Activated CD4-positive, alpha-beta memory T cell treated with anti-CD3 and anti-CD28 coated beads for 36 hours (primary cell): ENCODE results near the gene RAB31. TPM values are rescaled to one million over a fixed set of nuclear protein-coding genes. Genes with fewer than 3 reads are reported as not detected.
A peak's percentile ranks its signal among the peaks of the same experiment; 100 is the strongest.

ENCODE experiments used
- CTCF ChIA-PET: fragments of 350-600 bp; sonication (Branson Sonifier 250); formaldehyde crosslinking; loops from one replicate; lab custom pipeline; 2021; ENCODE audit warnings: antibody characterized with exemption, inconsistent platforms; lab: Charles Lee
- POLR2A ChIA-PET: fragments of 350-600 bp; sonication (Branson Sonifier 250); formaldehyde crosslinking; loops from one replicate; lab custom pipeline; 2021; ENCODE audit warnings: antibody characterized with exemption; lab: Charles Lee
- DNase-seq: peaks from one replicate; pipeline ENCODE4 v3.0.0-alpha.2; 2020
- H3K27ac Mint-ChIP-seq: one replicate; pipeline ENCODE4 v1.8.0; 2021; ENCODE audit warnings: mixed read lengths
- H3K27me3 Mint-ChIP-seq: one replicate; pipeline ENCODE4 v1.8.0; 2021; ENCODE audit warnings: mixed read lengths
- H3K36me3 Mint-ChIP-seq: one replicate; pipeline ENCODE4 v1.8.0; 2021; ENCODE audit warnings: mixed read lengths
- H3K4me1 Mint-ChIP-seq: one replicate; pipeline ENCODE4 v1.8.0; 2021; ENCODE audit warnings: low read depth, mixed read lengths
- H3K4me3 Mint-ChIP-seq: one replicate; pipeline ENCODE4 v1.8.0; 2021; ENCODE audit warnings: mild to moderate bottlenecking, mixed read lengths
- H3K9me3 Mint-ChIP-seq: one replicate; pipeline ENCODE4 v1.8.0; 2021; ENCODE audit warnings: mixed read lengths
- intact Hi-C: fragments of 100-400 bp; cut with micrococcal nuclease; formaldehyde crosslinking; loops from one replicate; pipeline ENCODE4 v1.15.1; 2023
- total RNA-seq, 2 experiments: library from RNA; stranded (reverse); gene quantifications; one replicate each; pipeline ENCODE4 v1.2.3, GENCODE V29; 2021

The RAB31 gene
- total RNA-seq, 2 experiments from 2014 or later, result 0.58 to 0.71 TPM

- Mint-ChIP-seq H3K36me3 (no peaks in the 10 kb centered on the region), H3K4me3 (no peak overlapping the region), H3K9me3 (no peaks in the 10 kb centered on the region), H3K27ac (no peak overlapping the region), H3K4me1 (no peaks in the 10 kb centered on the region), H3K27me3 (peaks cover 15% of the 10 kb centered on the region)
- intact Hi-C loops, result no loop called here
- DNase-seq, result no peak
- POLR2A ChIA-PET, result no interaction called here
- CTCF ChIA-PET, result no interaction called here
These were observed 116.4 kb downstream of the RAB31 start for GRCh38 chr18:9824474-9824832.

DNA sequence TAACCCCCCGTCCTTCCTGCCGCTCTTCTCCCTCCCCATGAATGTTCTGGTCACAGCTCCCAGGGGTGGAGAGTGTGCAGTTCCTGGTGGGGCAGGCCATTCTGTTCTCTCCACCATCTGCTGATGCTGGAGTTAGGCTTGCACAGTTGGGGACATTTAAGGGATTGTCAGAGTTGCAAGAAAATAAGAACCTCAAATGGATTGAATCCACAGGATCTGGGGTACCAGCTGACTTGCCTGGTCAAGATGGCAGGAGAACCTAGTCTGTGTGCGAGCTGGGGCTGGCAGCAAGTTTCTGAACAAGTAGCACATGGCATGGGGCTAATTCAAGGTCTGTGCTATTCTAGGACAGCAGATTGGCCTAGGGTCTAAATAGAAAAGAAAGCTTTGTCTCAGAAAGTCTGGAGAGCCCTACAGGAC is 116.9 kb downstream of the RAB31 start:
- Mint-ChIP-seq H3K4me3 (no peak overlapping the region), H3K27me3 (peaks cover 15% of the 10 kb centered on the region), H3K9me3 (no peaks in the 10 kb centered on the region), H3K36me3 (no peaks in the 10 kb centered on the region), H3K27ac (no peak overlapping the region), H3K4me1 (no peaks in the 10 kb centered on the region)
- POLR2A ChIA-PET, result no interaction called here
- intact Hi-C loops, result no loop called here
- CTCF ChIA-PET, result no interaction called here
- DNase-seq, result no peak

- Mint-ChIP-seq H3K36me3 (no peaks in the 10 kb centered on the region), H3K27me3 (peaks cover 15% of the 10 kb centered on the region)
These were observed 117.5 kb downstream of the RAB31 start for GRCh38 chr18:9825571-9826073.

GRCh38 chr18:9826685-9827084 is 118.6 kb downstream of the RAB31 start:
- Mint-ChIP-seq H3K4me3 (no peak overlapping the region), H3K36me3 (no peaks in the 10 kb centered on the region), H3K27ac (no peak overlapping the region), H3K27me3 (peaks cover 15% of the 10 kb centered on the region), H3K9me3 (no peaks in the 10 kb centered on the region), H3K4me1 (no peaks in the 10 kb centered on the region)
- intact Hi-C loops, result no loop called here
- POLR2A ChIA-PET, result no interaction called here
- no peak for DNase-seq
- CTCF ChIA-PET, result no interaction called here

More at GRCh38 chr18:9825571-9826073, 117.5 kb downstream of the RAB31 start:
- POLR2A ChIA-PET, result no interaction called here
- Mint-ChIP-seq H3K4me1 (no peaks in the 10 kb centered on the region), H3K9me3 (no peaks in the 10 kb centered on the region), H3K4me3 (no peak overlapping the region), H3K27ac (no peak overlapping the region)
- CTCF ChIA-PET, result no interaction called here
- intact Hi-C loops, result no loop called here
- DNase-seq, result no peak

DNA sequence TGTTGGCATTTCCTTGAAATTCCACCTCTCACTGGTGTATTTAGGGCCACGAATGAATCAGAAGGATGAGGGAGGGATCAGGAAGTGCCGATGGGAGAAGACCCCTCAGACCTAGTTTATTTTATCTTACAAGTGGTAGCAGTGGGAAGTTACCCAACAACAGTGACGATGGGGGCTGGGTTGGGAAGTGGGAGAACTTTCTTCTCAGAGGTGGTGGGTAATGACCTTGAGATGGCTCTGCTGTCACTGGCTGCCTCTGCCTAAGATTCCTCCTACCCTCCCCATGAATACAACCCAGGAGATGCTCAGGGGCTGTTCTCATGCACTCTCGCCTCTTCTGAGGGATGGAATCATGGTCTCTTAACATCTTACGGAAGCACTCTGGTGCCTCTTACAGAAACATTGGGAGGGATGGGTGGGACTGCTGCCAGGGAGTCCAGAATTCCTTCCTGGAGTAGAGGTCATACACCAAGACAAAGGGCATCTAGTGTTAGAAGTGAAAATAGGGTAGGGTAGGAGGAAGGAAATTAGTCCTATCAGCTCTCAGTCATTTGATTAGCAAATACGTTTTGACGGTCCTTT is 119.2 kb downstream of the RAB31 start:
- H3K36me3 Mint-ChIP-seq, result no peaks in the 10 kb centered on the region
- H3K27ac Mint-ChIP-seq, result no peak overlapping the region
- no peak for DNase-seq
- H3K9me3 Mint-ChIP-seq, result no peaks in the 10 kb centered on the region
- no peaks in the 10 kb centered on the region for H3K4me1 Mint-ChIP-seq
- CTCF ChIA-PET, result no interaction called here
- intact Hi-C loops, result no loop called here
- peaks cover 14% of the 10 kb centered on the region for H3K27me3 Mint-ChIP-seq
- POLR2A ChIA-PET, result no interaction called here
- no peak overlapping the region for H3K4me3 Mint-ChIP-seq

DNA sequence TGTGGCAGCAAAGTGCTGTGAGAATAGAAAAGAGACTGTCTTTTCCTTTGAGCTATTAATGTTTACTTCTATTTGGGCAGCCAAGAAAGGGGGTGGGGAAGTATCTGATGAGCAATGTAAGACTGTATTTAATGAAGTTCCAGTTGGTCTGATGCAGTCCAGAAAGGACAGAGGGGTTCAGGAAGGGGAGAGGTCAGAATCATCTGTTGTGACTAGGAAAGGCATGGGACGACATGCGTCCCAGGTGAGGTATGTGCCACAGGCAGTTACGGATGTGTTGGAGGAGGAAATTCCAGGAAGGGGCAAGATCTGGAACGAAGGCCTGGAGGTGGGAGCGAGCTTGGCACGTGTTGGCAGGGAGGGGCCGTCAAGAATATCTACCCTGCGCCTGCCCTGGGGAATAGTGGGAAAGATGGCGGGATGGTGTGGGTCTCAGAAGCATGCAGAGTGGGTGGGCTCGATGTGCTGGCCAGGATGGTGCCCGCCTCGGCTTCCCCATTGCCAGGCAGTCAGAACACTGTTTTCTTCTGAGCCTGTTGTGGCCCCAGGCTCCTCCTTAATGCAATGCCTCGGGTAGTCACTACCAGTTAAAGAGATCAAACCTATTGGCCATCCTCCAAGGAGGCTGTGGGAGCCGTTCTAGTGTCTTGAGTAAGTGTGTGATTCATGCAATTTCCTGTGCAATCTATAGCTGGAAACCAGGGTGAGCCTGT is 119.8 kb downstream of the RAB31 start:
- Mint-ChIP-seq H3K4me3 (no peak overlapping the region), H3K9me3 (no peaks in the 10 kb centered on the region), H3K4me1 (no peaks in the 10 kb centered on the region), H3K27me3 (peaks cover 17% of the 10 kb centered on the region), H3K27ac (no peak overlapping the region), H3K36me3 (no peaks in the 10 kb centered on the region)
- CTCF ChIA-PET, result no interaction called here
- POLR2A ChIA-PET, result no interaction called here
- DNase-seq, result peak; percentile 30
- intact Hi-C loops, result no loop called here

- Mint-ChIP-seq H3K27me3 (peaks cover 19% of the 10 kb centered on the region), H3K9me3 (no peaks in the 10 kb centered on the region), H3K4me3 (no peak overlapping the region), H3K4me1 (no peaks in the 10 kb centered on the region), H3K36me3 (no peaks in the 10 kb centered on the region), H3K27ac (no peak overlapping the region)
- ChIA-PET POLR2A (no interaction called here), CTCF (no interaction called here)
- DNase-seq, result no peak
- intact Hi-C loops, result no loop called here
These were observed 120.7 kb downstream of the RAB31 start for GRCh38 chr18:9828506-9829396.

DNA sequence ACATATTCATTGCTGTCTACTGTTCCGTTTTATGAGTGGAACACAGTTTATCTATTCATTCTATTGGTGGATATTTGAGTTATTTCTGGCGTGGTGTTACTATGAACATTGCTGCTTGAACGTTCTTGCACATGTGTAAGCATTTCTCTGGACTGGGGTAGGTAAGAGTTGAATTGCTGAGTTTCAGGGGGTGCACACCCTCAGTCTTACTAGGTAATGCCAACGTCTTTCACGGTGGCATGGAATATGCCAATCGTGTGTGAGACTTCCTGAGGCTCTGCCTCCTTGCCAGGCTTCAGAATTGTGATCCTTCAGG is 121.3 kb downstream of the RAB31 start:
- H3K4me3 Mint-ChIP-seq, result no peak overlapping the region
- H3K9me3 Mint-ChIP-seq, result no peaks in the 10 kb centered on the region
- no peaks in the 10 kb centered on the region for H3K36me3 Mint-ChIP-seq
- ChIA-PET POLR2A (no interaction called here), CTCF (no interaction called here)
- intact Hi-C loops, result no loop called here
- no peaks in the 10 kb centered on the region for H3K4me1 Mint-ChIP-seq
- no peak for DNase-seq
- no peak overlapping the region for H3K27ac Mint-ChIP-seq
- H3K27me3 Mint-ChIP-seq, result peaks cover 19% of the 10 kb centered on the region

GRCh38 chr18:9831036-9831722 is 123.1 kb downstream of the RAB31 start:
- Mint-ChIP-seq H3K9me3 (no peaks in the 10 kb centered on the region), H3K36me3 (no peaks in the 10 kb centered on the region), H3K27ac (no peak overlapping the region), H3K27me3 (peaks cover 10% of the 10 kb centered on the region), H3K4me3 (no peak overlapping the region), H3K4me1 (no peaks in the 10 kb centered on the region)
- ChIA-PET POLR2A (no interaction called here), CTCF (no interaction called here)
- no peak for DNase-seq
- intact Hi-C loops, result no loop called here

DNA sequence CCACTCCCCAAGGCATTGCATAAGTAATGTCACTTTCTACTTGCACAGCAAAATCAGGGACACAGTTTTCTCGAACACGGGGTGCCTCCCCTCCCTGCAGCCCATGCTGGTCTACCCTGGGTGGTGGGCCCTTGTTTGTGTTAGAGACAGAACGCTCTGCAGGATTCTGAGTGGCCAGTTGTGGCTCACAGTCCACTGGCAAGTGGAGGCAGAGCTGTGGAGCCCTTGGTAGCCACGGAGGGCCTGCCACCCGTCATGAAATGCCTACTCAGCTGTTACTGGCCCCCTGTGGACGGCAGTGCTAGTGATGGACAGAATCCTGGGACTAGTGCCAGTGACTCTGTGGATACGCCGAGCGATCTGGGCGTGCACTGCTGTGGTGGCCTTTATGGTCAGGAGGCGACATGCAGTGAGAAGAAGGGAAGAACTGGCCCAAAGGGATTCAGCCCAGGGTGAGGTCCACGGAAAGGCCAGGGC is 123.7 kb downstream of the RAB31 start:
- DNase-seq, result no peak
- peaks cover 11% of the 10 kb centered on the region for H3K27me3 Mint-ChIP-seq
- ChIA-PET POLR2A (no interaction called here), CTCF (no interaction called here)
- H3K4me1 Mint-ChIP-seq, result no peaks in the 10 kb centered on the region
- no peaks in the 10 kb centered on the region for H3K36me3 Mint-ChIP-seq
- no peaks in the 10 kb centered on the region for H3K9me3 Mint-ChIP-seq
- intact Hi-C loops, result no loop called here
- no peak overlapping the region for H3K27ac Mint-ChIP-seq
- H3K4me3 Mint-ChIP-seq, result no peak overlapping the region

DNA sequence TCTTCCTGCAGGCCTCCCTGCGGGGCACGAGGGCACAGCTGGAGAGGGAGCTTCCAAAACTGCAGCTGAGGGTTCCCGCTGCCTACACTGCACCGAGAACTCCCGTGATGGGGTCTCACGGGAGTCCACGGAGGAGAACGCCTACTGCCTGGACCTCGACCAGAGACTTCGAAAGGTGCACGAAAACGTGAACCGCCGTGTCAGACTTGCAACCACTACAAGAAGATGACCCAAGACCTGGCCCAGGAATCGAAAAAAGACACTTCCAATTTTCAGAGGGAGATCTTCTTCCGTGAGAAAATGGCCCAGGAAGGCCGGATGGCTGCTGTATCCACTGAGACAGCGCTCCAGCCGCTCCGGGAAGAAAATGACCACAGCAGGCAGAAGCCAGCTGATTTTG is 124.8 kb downstream of the RAB31 start:
- Mint-ChIP-seq H3K4me3 (no peak overlapping the region), H3K36me3 (no peaks in the 10 kb centered on the region), H3K27ac (no peak overlapping the region), H3K27me3 (peaks cover 17% of the 10 kb centered on the region), H3K4me1 (no peaks in the 10 kb centered on the region), H3K9me3 (no peaks in the 10 kb centered on the region)
- intact Hi-C loops, result no loop called here
- ChIA-PET CTCF (no interaction called here), POLR2A (no interaction called here)
- DNase-seq, result no peak

DNA sequence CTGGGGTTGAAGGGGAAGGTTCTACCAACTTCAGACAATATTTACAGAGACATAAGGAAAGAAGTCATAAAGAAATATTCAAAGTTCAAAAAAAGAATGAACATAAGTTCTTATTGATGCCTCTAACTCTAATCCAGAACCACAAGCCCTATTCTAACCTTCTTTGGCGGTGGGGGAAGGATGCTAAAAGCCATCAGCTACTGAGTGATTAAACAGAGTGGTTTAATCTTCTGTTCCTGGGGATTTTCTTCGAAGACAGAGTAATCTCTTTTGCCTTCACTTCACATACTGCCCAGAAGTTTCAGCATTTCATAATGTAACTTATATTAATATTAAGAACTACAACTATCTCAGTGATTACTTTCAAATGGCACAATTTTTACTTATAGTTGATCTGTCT is 126.5 kb downstream of the RAB31 start:
- Mint-ChIP-seq H3K27ac (no peak overlapping the region), H3K4me1 (no peaks in the 10 kb centered on the region), H3K4me3 (no peak overlapping the region), H3K9me3 (no peaks in the 10 kb centered on the region), H3K36me3 (no peaks in the 10 kb centered on the region), H3K27me3 (peaks cover 22% of the 10 kb centered on the region)
- POLR2A ChIA-PET, result no interaction called here
- CTCF ChIA-PET, result no interaction called here
- DNase-seq, result no peak
- intact Hi-C loops, result no loop called here
